SK-N-SH treated with all-trans-retinoic acid at 6 μM for 48 hours (cell line): ENCODE measurements around the gene CRMP1.

Experiments used
- CSDC2 ChIP-seq: fragments of 250-450 bp; sonication (Bioruptor Pico); IDR thresholded peaks from 2 replicates; pipeline ENCODE4 v1.5.0; 2020; ENCODE audit warnings: mild to moderate bottlenecking, moderate library complexity
- ESRRG ChIP-seq: fragments of 250-450 bp; sonication (Bioruptor Pico); IDR thresholded peaks from 2 replicates; pipeline ENCODE4 v1.6.1; 2021; ENCODE audit warnings: mild to moderate bottlenecking
- PPARA ChIP-seq: fragments of 250-450 bp; sonication (Bioruptor Pico); IDR thresholded peaks from 2 replicates; pipeline ENCODE4 v1.5.0; 2020; ENCODE audit warnings: mild to moderate bottlenecking, borderline replicate concordance
- RARB ChIP-seq: fragments of 250-450 bp; sonication (Bioruptor Pico); IDR thresholded peaks from 2 replicates; pipeline ENCODE4 v1.8.0; 2021; ENCODE audit warnings: mild to moderate bottlenecking, moderate library complexity
- ZFP3 ChIP-seq: fragments of 250-450 bp; sonication (Bioruptor Pico); IDR thresholded peaks from 2 replicates; pipeline ENCODE4 v1.5.0; 2020; ENCODE audit warnings: mild to moderate bottlenecking, moderate library complexity
- ZFP30 ChIP-seq: fragments of 450-650 bp; formaldehyde crosslinking; IDR thresholded peaks from 2 replicates; pipeline ENCODE4 v1.5.0; 2022; ENCODE audit warnings: mild to moderate bottlenecking, moderate library complexity
- ZNF70 ChIP-seq: fragments of 450-650 bp; formaldehyde crosslinking; IDR thresholded peaks from 2 replicates; pipeline ENCODE4 v1.5.0; 2020; ENCODE audit warnings: mild to moderate bottlenecking, moderate library complexity
- TF ChIP-seq, protein P1 (sequence below): fragments of 250-450 bp; sonication (Bioruptor Pico); IDR thresholded peaks from 2 replicates; pipeline ENCODE4 v1.8.0; 2020; ENCODE audit warnings: mild to moderate bottlenecking, moderate library complexity, borderline replicate concordance
- TF ChIP-seq, protein P2 (sequence below): fragments of 250-450 bp; sonication (Bioruptor Pico); IDR thresholded peaks from 2 replicates; pipeline ENCODE4 v1.5.1; 2021; ENCODE audit warnings: mild to moderate bottlenecking, moderate library complexity

DNA sequence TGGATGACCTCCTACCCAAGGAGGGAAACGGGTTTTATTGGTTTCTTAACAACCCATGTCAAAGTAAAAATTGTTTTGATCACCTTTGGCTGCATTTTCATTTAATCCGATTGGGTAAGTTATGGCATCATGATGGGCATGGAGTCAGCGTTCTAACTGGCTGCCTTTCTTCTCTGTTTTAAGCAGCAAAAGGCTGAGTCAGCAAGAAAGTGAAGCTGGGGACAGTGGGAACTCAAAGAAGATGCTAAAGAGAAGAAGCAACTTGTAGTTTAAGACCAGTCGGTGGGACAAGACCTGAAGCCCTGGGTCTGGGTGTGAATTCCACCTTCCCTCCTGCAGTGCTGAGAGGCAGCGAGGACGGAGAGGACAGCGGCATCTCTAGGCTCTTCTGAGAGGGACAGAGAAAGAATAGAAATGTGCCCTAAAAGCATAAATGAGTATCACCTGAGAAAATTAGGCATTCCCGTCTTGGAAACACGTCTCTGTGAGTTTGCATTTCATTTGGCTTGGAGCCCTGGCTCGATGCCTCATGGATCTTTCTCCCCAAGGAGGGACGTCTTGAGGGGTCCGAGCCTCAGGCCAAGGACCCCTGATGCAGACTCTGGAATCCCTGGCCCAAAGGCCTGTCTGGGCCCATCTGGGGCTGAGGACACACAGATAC lies 82.0 kb downstream of the CRMP1 start:
- TF ChIP-seq, protein P1, sequence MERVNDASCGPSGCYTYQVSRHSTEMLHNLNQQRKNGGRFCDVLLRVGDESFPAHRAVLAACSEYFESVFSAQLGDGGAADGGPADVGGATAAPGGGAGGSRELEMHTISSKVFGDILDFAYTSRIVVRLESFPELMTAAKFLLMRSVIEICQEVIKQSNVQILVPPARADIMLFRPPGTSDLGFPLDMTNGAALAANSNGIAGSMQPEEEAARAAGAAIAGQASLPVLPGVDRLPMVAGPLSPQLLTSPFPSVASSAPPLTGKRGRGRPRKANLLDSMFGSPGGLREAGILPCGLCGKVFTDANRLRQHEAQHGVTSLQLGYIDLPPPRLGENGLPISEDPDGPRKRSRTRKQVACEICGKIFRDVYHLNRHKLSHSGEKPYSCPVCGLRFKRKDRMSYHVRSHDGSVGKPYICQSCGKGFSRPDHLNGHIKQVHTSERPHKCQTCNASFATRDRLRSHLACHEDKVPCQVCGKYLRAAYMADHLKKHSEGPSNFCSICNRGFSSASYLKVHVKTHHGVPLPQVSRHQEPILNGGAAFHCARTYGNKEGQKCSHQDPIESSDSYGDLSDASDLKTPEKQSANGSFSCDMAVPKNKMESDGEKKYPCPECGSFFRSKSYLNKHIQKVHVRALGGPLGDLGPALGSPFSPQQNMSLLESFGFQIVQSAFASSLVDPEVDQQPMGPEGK (CRISPR knock-in tag): no peak
- TF ChIP-seq ZFP3 (CRISPR knock-in tag): no peak
- no peak for TF ChIP-seq ZFP30 (CRISPR knock-in tag)
- TF ChIP-seq CSDC2: no peak
- TF ChIP-seq, protein P2, sequence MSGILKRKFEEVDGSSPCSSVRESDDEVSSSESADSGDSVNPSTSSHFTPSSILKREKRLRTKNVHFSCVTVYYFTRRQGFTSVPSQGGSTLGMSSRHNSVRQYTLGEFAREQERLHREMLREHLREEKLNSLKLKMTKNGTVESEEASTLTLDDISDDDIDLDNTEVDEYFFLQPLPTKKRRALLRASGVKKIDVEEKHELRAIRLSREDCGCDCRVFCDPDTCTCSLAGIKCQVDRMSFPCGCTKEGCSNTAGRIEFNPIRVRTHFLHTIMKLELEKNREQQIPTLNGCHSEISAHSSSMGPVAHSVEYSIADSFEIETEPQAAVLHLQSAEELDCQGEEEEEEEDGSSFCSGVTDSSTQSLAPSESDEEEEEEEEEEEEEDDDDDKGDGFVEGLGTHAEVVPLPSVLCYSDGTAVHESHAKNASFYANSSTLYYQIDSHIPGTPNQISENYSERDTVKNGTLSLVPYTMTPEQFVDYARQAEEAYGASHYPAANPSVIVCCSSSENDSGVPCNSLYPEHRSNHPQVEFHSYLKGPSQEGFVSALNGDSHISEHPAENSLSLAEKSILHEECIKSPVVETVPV: no peak
- TF ChIP-seq RARB: no peak
- no peak for TF ChIP-seq PPARA (CRISPR knock-in tag)
- no peak for TF ChIP-seq ZNF70 (CRISPR knock-in tag)
- no peak for TF ChIP-seq ESRRG (CRISPR knock-in tag)
